22Rv1 (cell line): ENCODE results near the gene GPR35.

Experiments used
- ZFX ChIP-seq: fragments of 450-650 bp; IDR thresholded peaks from 2 replicates; pipeline ENCODE4 v1.6.1; 2017; ENCODE audit warnings: antibody characterized with exemption, borderline replicate concordance
- TF ChIP-seq, protein P1 (sequence below): fragments of 450-650 bp; IDR thresholded peaks from 2 replicates; pipeline ENCODE4 v1.5.1; 2017; ENCODE audit warnings: mild to moderate bottlenecking

- TF ChIP-seq, protein P1, sequence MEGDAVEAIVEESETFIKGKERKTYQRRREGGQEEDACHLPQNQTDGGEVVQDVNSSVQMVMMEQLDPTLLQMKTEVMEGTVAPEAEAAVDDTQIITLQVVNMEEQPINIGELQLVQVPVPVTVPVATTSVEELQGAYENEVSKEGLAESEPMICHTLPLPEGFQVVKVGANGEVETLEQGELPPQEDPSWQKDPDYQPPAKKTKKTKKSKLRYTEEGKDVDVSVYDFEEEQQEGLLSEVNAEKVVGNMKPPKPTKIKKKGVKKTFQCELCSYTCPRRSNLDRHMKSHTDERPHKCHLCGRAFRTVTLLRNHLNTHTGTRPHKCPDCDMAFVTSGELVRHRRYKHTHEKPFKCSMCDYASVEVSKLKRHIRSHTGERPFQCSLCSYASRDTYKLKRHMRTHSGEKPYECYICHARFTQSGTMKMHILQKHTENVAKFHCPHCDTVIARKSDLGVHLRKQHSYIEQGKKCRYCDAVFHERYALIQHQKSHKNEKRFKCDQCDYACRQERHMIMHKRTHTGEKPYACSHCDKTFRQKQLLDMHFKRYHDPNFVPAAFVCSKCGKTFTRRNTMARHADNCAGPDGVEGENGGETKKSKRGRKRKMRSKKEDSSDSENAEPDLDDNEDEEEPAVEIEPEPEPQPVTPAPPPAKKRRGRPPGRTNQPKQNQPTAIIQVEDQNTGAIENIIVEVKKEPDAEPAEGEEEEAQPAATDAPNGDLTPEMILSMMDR = no peak
- no peak for TF ChIP-seq ZFX
Observed at GRCh38 chr2:240628808-240629618, 3.7 kb downstream of the GPR35 start.
